Liver (tissue), 9 donors: ENCODE results near the gene NTMT2. TPM values are rescaled to one million over a fixed set of nuclear protein-coding genes. Genes with fewer than 3 reads are reported as not detected.

ENCODE experiments used
- DNase-seq: peaks from one replicate; pipeline ENCODE4 v3.0.0-alpha.2; 2017; ENCODE audit warnings: low spot score
- H3K27ac ChIP-seq, 2 donors: one replicate each; pipeline ENCODE4 v1.7.0; 2013; ENCODE audit warnings: inconsistent platforms in 2 of 2, low read length in 2 of 2, control low read depth in 1 of 2, low read depth in 1 of 2, mild to moderate bottlenecking in 1 of 2
- H3K27me3 ChIP-seq, 4 donors: one replicate each; pipeline versions ENCODE4 v1.6.1 to v1.7.0; 2013; ENCODE audit warnings: low read length in 3 of 4, inconsistent platforms in 1 of 4, mild to moderate bottlenecking in 1 of 4, moderate library complexity in 1 of 4; ENCODE audit not compliant: control insufficient read depth in 4 of 4, insufficient read depth in 4 of 4
- H3K36me3 ChIP-seq, 4 donors: one replicate each; pipeline versions ENCODE4 v1.6.1 to v1.7.0; 2013; ENCODE audit warnings: low read length in 3 of 4, mild to moderate bottlenecking in 3 of 4, low read depth in 1 of 4, moderate library complexity in 1 of 4; ENCODE audit not compliant: control insufficient read depth in 4 of 4, insufficient read depth in 3 of 4
- H3K4me1 ChIP-seq, 4 donors: one replicate each; pipeline versions ENCODE4 v1.6.1 to v1.7.0; 2013; ENCODE audit warnings: low read length in 3 of 4, mild to moderate bottlenecking in 3 of 4, moderate library complexity in 1 of 4; ENCODE audit not compliant: control insufficient read depth in 4 of 4, insufficient read depth in 4 of 4
- H3K4me3 ChIP-seq, 3 donors: one replicate each; pipeline versions ENCODE4 v1.6.1 to v1.7.0; 2013; ENCODE audit warnings: low read length in 3 of 3, control low read depth in 1 of 3, low read depth in 1 of 3, mild to moderate bottlenecking in 1 of 3
- H3K9ac ChIP-seq, 2 donors: one replicate each; pipeline ENCODE4 v1.7.0; 2013; ENCODE audit warnings: low read length in 2 of 2, mild to moderate bottlenecking in 2 of 2, moderate library complexity in 2 of 2, control low read depth in 1 of 2, low read depth in 1 of 2
- H3K9me3 ChIP-seq, 4 donors: one replicate each; pipeline versions ENCODE4 v1.6.1 to v1.7.0; 2013; ENCODE audit warnings: low read length in 3 of 4; ENCODE audit not compliant: control insufficient read depth in 4 of 4
- ATF3 ChIP-seq: IDR thresholded peaks from 2 replicates; pipeline ENCODE4 v1.6.1; 2016; ENCODE audit warnings: antibody characterized with exemption
- CTCF ChIP-seq: fragments of 150-350 bp; IDR thresholded peaks from 2 replicates; pipeline ENCODE4 v1.5.1; 2017; ENCODE audit warnings: improper control_type of control experiment, low read depth, low read length; ENCODE audit not compliant: missing input control
- NR2F2 ChIP-seq: IDR thresholded peaks from 2 replicates; pipeline ENCODE4 v1.6.1; 2016; ENCODE audit warnings: antibody characterized with exemption
- RAD21 ChIP-seq, 2 donors: IDR thresholded peaks; 2 replicates each; pipeline ENCODE4 v1.6.1; 2016; ENCODE audit warnings: antibody characterized with exemption in 2 of 2, mild to moderate bottlenecking in 2 of 2
- REST ChIP-seq: IDR thresholded peaks from 2 replicates; pipeline ENCODE4 v1.6.1; 2016; ENCODE audit warnings: antibody characterized with exemption, mild to moderate bottlenecking
- SP1 ChIP-seq: IDR thresholded peaks from 2 replicates; pipeline ENCODE4 v1.6.1; 2018; ENCODE audit warnings: antibody characterized with exemption, mild to moderate bottlenecking
- WGBS: extraction: QIAGEN DNeasy Blood & Tissue Kit; methylation state at CpG from one replicate; pipeline ENCODE4 v1.1.7; 2013; 5-methylcytosine and 5-hydroxymethylcytosine counted together
- polyA plus RNA-seq, 2 donors: library from polyadenylated mRNA; stranded (reverse) in 1 of 2; unstranded in 1 of 2; fragments of 200-250 nt in 1 of 2; fragments of >200 nt in 1 of 2; fragmentation: Nextera tagmentation in 1 of 2; extraction: Ambion mirVana in 1 of 2; gene quantifications; one replicate each; pipeline versions ENCODE4 v1.2.1 to v1.2.3, GENCODE V29; 2013 to 2015
- total RNA-seq, 2 donors: library from RNA; depleted of rRNA; stranded (reverse); fragments of >200 nt; gene quantifications; one replicate each; pipeline ENCODE4 v1.2.3, GENCODE V29; 2014
- donor health status: healthy.
- donor health status: healthy.
- donor health status: healthy.
- donor health status: healthy.
- donor health status: healthy.

NTMT2 gene
- total and polyA plus RNA-seq, 4 donors = not detected

- no peaks in the 10 kb centered on the region for H3K36me3 ChIP-seq
- DNase-seq = no peak
- no peak overlapping the region for H3K27ac ChIP-seq
- no peak overlapping the region for H3K9ac ChIP-seq
- H3K27me3 ChIP-seq = no peaks in the 10 kb centered on the region
- no peaks in the 10 kb centered on the region for H3K9me3 ChIP-seq
- H3K4me1 ChIP-seq = no peaks in the 10 kb centered on the region
- TF ChIP-seq CTCF (no peak), RAD21 (IDR thresholded peaks at IDR 0.05) (no peak), NR2F2 (no peak), SP1 (no peak), ATF3 (no peak), REST (no peak)
- whole genome bisulfite sequencing = 62% methylated on average over 3 of the region's 3 CpGs
- no peak overlapping the region for H3K4me3 ChIP-seq
Measured at GRCh38 chr1:170210142-170210541, 64.4 kb downstream of the NTMT2 start.

GRCh38 chr1:170213596-170213995 is 67.8 kb downstream of the NTMT2 start:
- H3K27me3 ChIP-seq = no peaks in the 10 kb centered on the region
- H3K36me3 ChIP-seq = no peaks in the 10 kb centered on the region
- DNase-seq = no peak
- WGBS = 89% methylated on average over 6 of the region's 6 CpGs
- no peaks in the 10 kb centered on the region for H3K9me3 ChIP-seq
- no peak overlapping the region for H3K27ac ChIP-seq
- no peak overlapping the region for H3K9ac ChIP-seq
- TF ChIP-seq REST = no peak
- TF ChIP-seq RAD21 (IDR thresholded peaks at IDR 0.05) = no peak
- no peaks in the 10 kb centered on the region for H3K4me1 ChIP-seq
- no peak overlapping the region for H3K4me3 ChIP-seq
